Measurements from ENCODE around the gene ZSWIM3.

GRCh38 chr20:45897289-45897688 is 39.9 kb downstream of the ZSWIM3 start:
- TF ChIP-seq CTCF (IDR thresholded peaks at IDR 0.05; ENCODE audit: low read length) (no peak), EZH2phosphoT487 (IDR thresholded peaks at IDR 0.05; ENCODE audit: low read length) (no peak), EZH2 (optimal IDR thresholded peaks at IDR 0.05; ENCODE audit: low read depth, low read length) (no peak)
